Muscle layer of colon (tissue), 2 donors: ENCODE results near the gene NOXO1.
A peak's percentile ranks its signal among the peaks of the same experiment; 100 is the strongest.

ENCODE experiments used
- H3K27ac ChIP-seq: one replicate; pipeline ENCODE4 v1.7.0; 2013; ENCODE audit warnings: low read depth, mild to moderate bottlenecking, low read length, moderate library complexity
- H3K27me3 ChIP-seq, 2 donors: one replicate each; pipeline ENCODE4 v1.7.0; 2013; ENCODE audit warnings: low read length in 2 of 2, mild to moderate bottlenecking in 2 of 2; ENCODE audit not compliant: insufficient read depth in 2 of 2, control insufficient read depth in 1 of 2
- H3K36me3 ChIP-seq: one replicate; pipeline ENCODE4 v1.7.0; 2013; ENCODE audit warnings: mild to moderate bottlenecking, low read length; ENCODE audit not compliant: insufficient read depth
- H3K4me1 ChIP-seq: one replicate; pipeline ENCODE4 v1.7.0; 2013; ENCODE audit warnings: mild to moderate bottlenecking, low read length; ENCODE audit not compliant: insufficient read depth
- H3K4me3 ChIP-seq, 2 donors: one replicate each; pipeline ENCODE4 v1.7.0; 2013; ENCODE audit warnings: low read length in 2 of 2, low read depth in 1 of 2, mild to moderate bottlenecking in 1 of 2, moderate library complexity in 1 of 2
- H3K9ac ChIP-seq: one replicate; pipeline ENCODE4 v1.7.0; 2013; ENCODE audit warnings: low read length
- H3K9me3 ChIP-seq: one replicate; pipeline ENCODE4 v1.7.0; 2013; ENCODE audit warnings: mild to moderate bottlenecking, low read length
- donor health status: abdominal sarcoma.
- donor health status: Adenocarcinoma of cecum.

Gene NOXO1

GRCh38 chr16:2001456-2002355, 20.4 kb upstream of the NOXO1 start:
- Histone ChIP-seq H3K27ac (no peak overlapping the region), H3K9ac (no peak overlapping the region), H3K9me3 (no peaks in the 10 kb centered on the region), H3K4me3 (no peak overlapping the region), H3K27me3 (no peaks in the 10 kb centered on the region), H3K36me3 (peaks cover 44% of the 10 kb centered on the region), H3K4me1 (peaks cover 22% of the 10 kb centered on the region)

- Histone ChIP-seq H3K27ac (no peak overlapping the region), H3K27me3 (no peaks in the 10 kb centered on the region), H3K4me3 (no peak overlapping the region), H3K4me1 (peaks cover 23% of the 10 kb centered on the region), H3K36me3 (peaks cover 45% of the 10 kb centered on the region), H3K9me3 (no peaks in the 10 kb centered on the region), H3K9ac (no peak overlapping the region)
These were observed 19.8 kb upstream of the NOXO1 start for GRCh38 chr16:2001035-2001434.

GRCh38 chr16:1999866-2000514, 18.7 kb upstream of the NOXO1 start:
- Histone ChIP-seq H3K4me3 (no peak overlapping the region), H3K9ac (no peak overlapping the region), H3K9me3 (no peaks in the 10 kb centered on the region), H3K27ac (no peak overlapping the region), H3K27me3 (no peaks in the 10 kb centered on the region), H3K36me3 (peaks cover 45% of the 10 kb centered on the region), H3K4me1 (peaks cover 20% of the 10 kb centered on the region)

- Histone ChIP-seq H3K4me3 (no peak overlapping the region), H3K36me3 (peaks cover 45% of the 10 kb centered on the region), H3K27ac (no peak overlapping the region), H3K9ac (no peak overlapping the region), H3K27me3 (no peaks in the 10 kb centered on the region), H3K4me1 (peaks cover 14% of the 10 kb centered on the region), H3K9me3 (no peaks in the 10 kb centered on the region)
These were observed 17.9 kb upstream of the NOXO1 start for GRCh38 chr16:1998852-1999801.

- peaks cover 42% of the 10 kb centered on the region for H3K36me3 ChIP-seq
- no peak overlapping the region for H3K4me3 ChIP-seq
- peaks cover 0 to under 1% of the 10 kb centered on the region in 2 donors for H3K27me3 ChIP-seq
- H3K9me3 ChIP-seq: no peaks in the 10 kb centered on the region
- no peak overlapping the region for H3K9ac ChIP-seq
- H3K4me1 ChIP-seq: peaks cover 10% of the 10 kb centered on the region
- H3K27ac ChIP-seq: no peak overlapping the region
These were observed 17.1 kb upstream of the NOXO1 start for GRCh38 chr16:1998360-1998835.

- H3K4me1 ChIP-seq: peaks cover 10% of the 10 kb centered on the region
- H3K9me3 ChIP-seq: no peaks in the 10 kb centered on the region
- no peak overlapping the region for H3K27ac ChIP-seq
- peaks cover 36% of the 10 kb centered on the region for H3K36me3 ChIP-seq
- no peak overlapping the region for H3K4me3 ChIP-seq
- peaks cover 0 to 7% of the 10 kb centered on the region in 2 donors for H3K27me3 ChIP-seq
- H3K9ac ChIP-seq: no peak overlapping the region
These were observed 16.5 kb upstream of the NOXO1 start for GRCh38 chr16:1997494-1998359.

- Histone ChIP-seq H3K27ac (no peak overlapping the region), H3K27me3 (peaks cover 23 to 39% of the 10 kb centered on the region in 2 donors), H3K9me3 (no peaks in the 10 kb centered on the region), H3K4me3 (no peak overlapping the region), H3K4me1 (peaks cover 20% of the 10 kb centered on the region), H3K36me3 (peaks cover 6% of the 10 kb centered on the region), H3K9ac (no peak overlapping the region)
These were observed 12.5 kb upstream of the NOXO1 start for GRCh38 chr16:1993731-1994131.

GRCh38 chr16:1992704-1993317, 11.5 kb upstream of the NOXO1 start:
- H3K4me3 ChIP-seq: no peak overlapping the region
- peaks cover 6% of the 10 kb centered on the region for H3K36me3 ChIP-seq
- H3K27ac ChIP-seq: no peak overlapping the region
- H3K4me1 ChIP-seq: peaks cover 20% of the 10 kb centered on the region
- peaks cover 26 to 42% of the 10 kb centered on the region in 2 donors for H3K27me3 ChIP-seq
- H3K9ac ChIP-seq: no peak overlapping the region
- no peaks in the 10 kb centered on the region for H3K9me3 ChIP-seq

GRCh38 chr16:1991948-1992703, 10.9 kb upstream of the NOXO1 start:
- Histone ChIP-seq H3K4me3 (peak overlapping the region in 1 of 2 donors; percentile 32), H3K9me3 (no peaks in the 10 kb centered on the region), H3K27ac (no peak overlapping the region), H3K27me3 (peaks cover 26 to 42% of the 10 kb centered on the region in 2 donors), H3K36me3 (peaks cover 5% of the 10 kb centered on the region), H3K4me1 (peaks cover 17% of the 10 kb centered on the region), H3K9ac (no peak overlapping the region)
